WTC11 (cell line): Measurements from ENCODE around the gene ELMO3. TPM values are rescaled to one million over a fixed set of nuclear protein-coding genes. Genes with fewer than 3 reads are reported as not detected.

Experiments used
- ATAC-seq: fragments of 200-7000 bp; cut with Tn5 transposase; 2 replicates; pipeline ENCODE4 v1.10.0; 2021; ENCODE audit warnings: mild to moderate bottlenecking, moderate library complexity
- CTCF ChIA-PET: fragments of 300-600 bp; sonication (Branson Sonifier 250); formaldehyde crosslinking; loops from one replicate; lab custom pipeline; 2021; ENCODE audit warnings: antibody characterized with exemption; lab: Charles Lee
- POLR2A ChIA-PET: fragments of 350-600 bp; sonication (Branson Sonifier 250); formaldehyde crosslinking; loops from one replicate; lab custom pipeline; 2021; ENCODE audit warnings: antibody characterized with exemption; lab: Charles Lee
- DNase-seq: peaks from one replicate; pipeline ENCODE4 v3.0.0; 2021; ENCODE audit warnings: low spot score
- H3K27ac Mint-ChIP-seq: 2 replicates; pipeline ENCODE4 v1.8.0; 2021; ENCODE audit warnings: mixed read lengths
- H3K27me3 Mint-ChIP-seq: 2 replicates; pipeline ENCODE4 v1.8.0; 2021; ENCODE audit warnings: low read depth, mild to moderate bottlenecking, moderate library complexity, mixed read lengths
- H3K36me3 Mint-ChIP-seq: 2 replicates; pipeline ENCODE4 v1.8.0; 2021; ENCODE audit warnings: mixed read lengths
- H3K4me1 Mint-ChIP-seq: 2 replicates; pipeline ENCODE4 v1.8.0; 2022; ENCODE audit warnings: mixed read lengths
- H3K4me3 Mint-ChIP-seq: 2 replicates; pipeline ENCODE4 v1.8.0; 2021; ENCODE audit warnings: mild to moderate bottlenecking, moderate library complexity, mixed read lengths
- H3K9me3 Mint-ChIP-seq: 2 replicates; pipeline ENCODE4 v1.8.0; 2021; ENCODE audit warnings: mixed read lengths
- AR ChIP-seq: fragments of 250-450 bp; sonication (Bioruptor Pico); IDR thresholded peaks from 2 replicates; pipeline ENCODE4 v1.9.0; 2021; ENCODE audit warnings: mild to moderate bottlenecking
- ATF6 ChIP-seq: sonication (generic); formaldehyde crosslinking; IDR thresholded peaks from 2 replicates; pipeline ENCODE4 v1.8.1; 2023; ENCODE audit warnings: mild to moderate bottlenecking, missing genetic modification reagents
- CDX4 ChIP-seq: fragments of 250-450 bp; sonication (Bioruptor Pico); IDR thresholded peaks from 2 replicates; pipeline ENCODE4 v1.9.0; 2021; ENCODE audit warnings: moderate library complexity, mild to moderate bottlenecking, inconsistent platforms, borderline replicate concordance
- FOXJ3 ChIP-seq: sonication (generic); formaldehyde crosslinking; IDR thresholded peaks from 2 replicates; pipeline ENCODE4 v1.9.0; 2021; ENCODE audit warnings: missing genetic modification reagents, mild to moderate bottlenecking, borderline replicate concordance
- FOXP4 ChIP-seq: sonication (generic); formaldehyde crosslinking; IDR thresholded peaks from 2 replicates; pipeline ENCODE4 v1.8.0; 2022; ENCODE audit warnings: mild to moderate bottlenecking, missing genetic modification reagents
- MLX ChIP-seq: sonication (generic); formaldehyde crosslinking; IDR thresholded peaks from 2 replicates; pipeline ENCODE4 v1.8.1; 2023; ENCODE audit warnings: mild to moderate bottlenecking, missing genetic modification reagents, moderate library complexity
- NFATC4 ChIP-seq: fragments of 250-450 bp; sonication (Bioruptor Pico); IDR thresholded peaks from 2 replicates; pipeline ENCODE4 v1.9.0; 2021; ENCODE audit warnings: mild to moderate bottlenecking
- RELA ChIP-seq: sonication (generic); formaldehyde crosslinking; IDR thresholded peaks from 2 replicates; pipeline ENCODE4 v1.8.1; 2022; ENCODE audit warnings: missing genetic modification reagents, mild to moderate bottlenecking, borderline replicate concordance
- SMAD4 ChIP-seq: sonication (generic); formaldehyde crosslinking; IDR thresholded peaks from 2 replicates; pipeline ENCODE4 v1.8.0; 2022; ENCODE audit warnings: mild to moderate bottlenecking, missing genetic modification reagents
- TEAD1 ChIP-seq: sonication (generic); formaldehyde crosslinking; IDR thresholded peaks from 2 replicates; pipeline ENCODE4 v1.8.0; 2022; ENCODE audit warnings: mild to moderate bottlenecking, missing genetic modification reagents
- TEAD4 ChIP-seq: sonication (generic); formaldehyde crosslinking; IDR thresholded peaks from 2 replicates; pipeline ENCODE4 v1.8.0; 2022; ENCODE audit warnings: mild to moderate bottlenecking, missing genetic modification reagents
- USF1 ChIP-seq: sonication (generic); formaldehyde crosslinking; IDR thresholded peaks from 2 replicates; pipeline ENCODE4 v1.8.0; 2022; ENCODE audit warnings: mild to moderate bottlenecking, missing genetic modification reagents
- ZMAT4 ChIP-seq: fragments of 250-450 bp; sonication (Bioruptor Pico); IDR thresholded peaks from 2 replicates; pipeline ENCODE4 v1.9.0; 2021; ENCODE audit warnings: mild to moderate bottlenecking
- ZNF416 ChIP-seq: fragments of 250-450 bp; sonication (Bioruptor Pico); IDR thresholded peaks from 2 replicates; pipeline ENCODE4 v1.9.0; 2021; ENCODE audit warnings: mild to moderate bottlenecking, inconsistent platforms
- total RNA-seq: library from RNA; stranded (reverse); gene quantifications from 3 replicates; pipeline ENCODE4 v1.2.3, GENCODE V29; 2021

The ELMO3 gene
- total RNA-seq, 1 experiment from 2014 or later, result 13.6 TPM

- Mint-ChIP-seq H3K4me3 (peak overlapping the region; percentile 97), H3K27me3 (peaks cover 22% of the 10 kb centered on the region), H3K9me3 (no peaks in the 10 kb centered on the region), H3K27ac (peak overlapping the region; percentile 98), H3K4me1 (peaks cover 15% of the 10 kb centered on the region), H3K36me3 (peaks cover 27% of the 10 kb centered on the region)
- CTCF ChIA-PET, result interaction anchor here (0.9 to 2.8 kb wide), 7 partner anchors 8 to 267 kb away, joined by 3 to 41 read pairs (median 13); partner anchors contain the start of genes CES3, E2F4, ELMO3 and FHOD1
- no peak for TF ChIP-seq USF1 (CRISPR knock-in tag)
- TF ChIP-seq ATF6, result no peak
- no peak for TF ChIP-seq CDX4
- no peak for TF ChIP-seq TEAD1 (CRISPR knock-in tag)
- TF ChIP-seq SMAD4, result no peak
- TF ChIP-seq ZNF416 (CRISPR knock-in tag), result no peak
- no peak for TF ChIP-seq MLX
- DNase-seq, result no peak
- no peak for ATAC-seq
- POLR2A ChIA-PET, result interaction anchor here (1.0 to 2.1 kb wide), 4 partner anchors 8 to 38 kb away, joined by 4 to 25 read pairs (median 12); partner anchors contain the start of genes EXOC3L1 and FHOD1
Observed at GRCh38 chr16:67228034-67228785, 29.3 kb downstream of the ELMO3 start.

GRCh38 chr16:67228905-67229304, 30.0 kb downstream of the ELMO3 start:
- H3K4me3 Mint-ChIP-seq, result peak overlapping the region; percentile 97
- POLR2A ChIA-PET, result no interaction called here
- H3K27ac Mint-ChIP-seq, result no peak overlapping the region
- DNase-seq (no peak), ATAC-seq (no peak)
- H3K36me3 Mint-ChIP-seq, result peaks cover 32% of the 10 kb centered on the region
- peaks cover 15% of the 10 kb centered on the region for H3K4me1 Mint-ChIP-seq
- H3K9me3 Mint-ChIP-seq, result no peaks in the 10 kb centered on the region
- TF ChIP-seq TEAD4 (CRISPR knock-in tag), result no peak
- TF ChIP-seq NFATC4 (CRISPR knock-in tag), result no peak
- TF ChIP-seq AR (CRISPR knock-in tag), result no peak
- no peak for TF ChIP-seq FOXJ3 (CRISPR knock-in tag)
- no peak for TF ChIP-seq FOXP4 (CRISPR knock-in tag)
- TF ChIP-seq ZMAT4, result no peak
- no peak for TF ChIP-seq RELA
- CTCF ChIA-PET, result interaction anchor here (0.9 to 2.8 kb wide), 2 partner anchors 74 to 268 kb away, joined by 4 to 13 read pairs; partner anchors contain the start of gene CES3
- peaks cover 18% of the 10 kb centered on the region for H3K27me3 Mint-ChIP-seq
